ENCODE measurements around the gene TMEM169.

Gene TMEM169, protein sequence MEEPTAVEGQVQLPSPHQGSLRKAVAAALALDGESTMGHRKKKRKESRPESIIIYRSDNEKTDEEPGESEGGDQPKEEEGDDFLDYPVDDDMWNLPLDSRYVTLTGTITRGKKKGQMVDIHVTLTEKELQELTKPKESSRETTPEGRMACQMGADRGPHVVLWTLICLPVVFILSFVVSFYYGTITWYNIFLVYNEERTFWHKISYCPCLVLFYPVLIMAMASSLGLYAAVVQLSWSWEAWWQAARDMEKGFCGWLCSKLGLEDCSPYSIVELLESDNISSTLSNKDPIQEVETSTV

DNA sequence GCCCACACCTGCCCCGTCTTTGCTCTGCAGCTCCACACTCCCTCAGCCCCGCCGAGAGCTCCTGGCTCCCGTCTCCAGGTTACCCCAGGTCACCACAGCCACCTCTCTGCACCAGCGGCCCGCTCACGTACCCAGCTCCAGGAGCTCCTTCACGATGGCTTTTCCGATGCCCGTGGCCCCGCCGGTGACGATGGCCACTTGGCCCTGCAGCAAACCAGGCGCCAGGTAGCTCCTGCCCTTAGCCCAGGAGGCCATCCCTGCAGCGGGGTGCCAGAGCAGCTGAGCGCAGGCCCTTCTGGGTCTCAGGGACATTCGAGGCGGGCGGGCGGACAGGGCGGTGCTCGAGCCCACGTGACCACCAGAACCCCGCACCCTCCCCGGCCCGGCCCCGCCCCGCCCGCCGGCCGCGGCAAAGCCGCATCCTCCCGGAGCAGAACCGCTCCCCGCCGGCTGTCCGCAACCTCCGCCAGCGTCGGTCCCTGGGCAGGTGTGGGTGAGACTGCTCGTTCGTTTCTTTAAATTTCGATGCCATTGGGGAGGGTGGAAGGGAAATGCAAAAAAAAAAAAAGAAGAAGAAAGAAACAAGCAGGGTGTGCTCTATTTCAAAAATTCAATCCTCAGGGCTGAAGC is at the start of gene TMEM169, which contains the start of gene PECR:
Gene TMEM169 (plus strand): TSS at position 433 of the 630 bp plus-strand sequence. CDS start 14,045 bp downstream, outside the sequence.
Gene PECR (minus strand): TSS at position 323 of the 630 bp plus-strand sequence. CDS start 68 bp downstream, at position 255.
- no peak for DNase-seq

DNA sequence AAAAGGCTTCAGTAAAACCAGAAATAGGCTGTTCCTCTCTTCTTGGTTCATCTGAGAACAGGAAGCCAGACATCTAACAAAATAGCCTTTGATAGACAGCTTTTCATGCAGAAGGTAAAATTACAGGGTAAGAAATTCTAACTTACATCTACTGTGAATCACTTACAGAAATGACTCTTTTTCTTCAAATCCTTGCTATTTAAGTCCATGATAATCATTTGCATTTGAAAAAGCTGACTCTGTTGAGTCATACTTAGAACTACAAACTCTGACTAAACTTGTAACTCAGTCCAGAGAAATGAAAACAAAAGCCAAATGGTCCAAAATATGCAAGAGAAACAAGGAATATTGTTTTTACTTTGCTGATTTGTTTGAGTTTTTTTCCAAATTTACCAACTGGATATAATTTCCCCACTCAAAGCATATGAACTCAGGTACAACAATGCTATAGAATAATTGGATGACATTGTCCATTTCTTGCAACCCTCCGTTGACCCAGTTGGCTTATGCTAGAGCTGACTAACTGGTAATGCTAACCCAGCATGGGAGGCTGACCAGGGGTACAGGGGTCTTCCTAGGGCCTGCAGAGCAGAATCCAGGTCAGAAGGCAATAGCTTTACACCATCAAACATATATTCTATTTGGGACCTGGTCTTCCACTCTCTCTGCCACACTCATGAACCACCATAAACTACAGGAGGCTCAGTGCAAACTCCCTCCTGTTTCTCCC is 49.6 kb upstream of the TMEM169 start:
- no peak for DNase-seq

DNA sequence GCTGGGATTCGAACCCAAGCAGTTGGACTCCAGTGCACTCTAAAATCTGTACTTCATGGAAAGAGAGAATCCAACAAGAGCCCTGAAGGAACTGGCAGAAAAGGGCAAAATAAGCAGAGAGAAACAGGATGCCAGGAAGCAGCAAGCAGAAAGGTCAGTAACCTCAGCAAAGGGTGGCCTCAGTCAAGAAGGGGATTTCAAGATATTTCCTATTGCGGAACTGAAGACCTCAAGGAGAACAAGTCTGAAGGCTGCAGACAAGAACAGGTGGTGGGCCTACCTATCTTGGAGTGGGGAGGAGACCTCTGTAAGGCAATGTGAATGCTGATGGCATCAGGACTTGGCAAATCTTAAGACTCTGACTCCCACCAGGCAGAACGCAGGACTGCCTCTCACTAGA is 48.3 kb upstream of the TMEM169 start:
- DNase-seq = no peak

DNA sequence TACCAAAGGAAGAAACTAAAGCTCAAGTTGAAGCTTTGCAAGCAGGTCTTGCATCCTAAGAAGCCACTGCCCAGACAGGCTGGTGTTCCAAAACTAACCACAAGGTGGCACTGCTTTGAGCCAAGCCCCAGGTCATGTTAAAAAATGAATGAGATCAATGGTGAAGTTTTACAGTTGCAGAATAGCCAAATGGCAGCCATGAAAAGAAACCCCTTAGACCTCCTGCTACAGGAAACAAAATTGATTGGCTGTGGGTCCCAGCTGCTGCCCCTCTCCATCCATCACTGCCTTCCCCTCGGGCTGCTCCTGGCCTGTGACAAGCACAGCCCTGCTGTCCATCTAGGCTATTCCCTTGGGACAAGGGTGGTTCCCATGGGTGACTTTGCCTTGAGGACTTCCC is 47.7 kb upstream of the TMEM169 start:
- DNase-seq = no peak

DNA sequence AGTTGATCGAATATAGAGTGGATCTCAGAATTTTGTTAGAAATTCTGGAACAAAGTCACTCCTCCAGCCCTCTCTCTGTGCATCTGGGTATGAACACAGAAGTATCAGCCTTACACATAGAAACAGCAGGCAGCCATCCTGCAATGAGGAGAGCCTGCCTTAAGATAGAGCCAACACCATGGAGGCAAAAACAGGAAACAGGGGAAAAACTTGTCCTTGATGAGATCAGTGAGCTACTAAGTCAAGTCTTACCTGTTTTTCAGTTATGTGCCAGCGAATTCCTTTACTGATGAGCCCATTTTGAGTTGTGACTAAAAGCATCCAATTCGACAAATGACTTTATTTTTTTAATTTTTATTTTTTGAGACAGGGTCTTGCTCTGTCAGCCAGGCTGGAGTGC is 41.8 kb upstream of the TMEM169 start:
- no peak for DNase-seq

DNA sequence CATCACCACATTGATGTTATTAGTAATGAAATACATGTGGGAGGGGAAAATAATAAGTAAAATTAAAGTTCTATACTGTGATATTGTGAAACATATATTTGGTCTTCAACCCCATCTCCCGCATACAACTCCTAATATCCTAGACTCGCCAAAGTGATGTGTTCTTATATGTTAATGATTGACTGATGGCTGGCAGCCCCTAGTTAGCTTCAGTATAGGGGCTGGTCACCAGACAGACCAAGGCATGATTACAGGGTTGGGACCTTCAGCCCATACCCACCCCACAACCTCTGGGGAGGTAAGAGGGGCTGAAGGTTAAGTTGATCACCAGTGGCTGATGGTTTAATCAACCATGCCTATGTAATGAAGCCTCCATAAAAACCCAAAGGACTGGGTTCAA is 40.3 kb upstream of the TMEM169 start:
- DNase-seq = no peak

DNA sequence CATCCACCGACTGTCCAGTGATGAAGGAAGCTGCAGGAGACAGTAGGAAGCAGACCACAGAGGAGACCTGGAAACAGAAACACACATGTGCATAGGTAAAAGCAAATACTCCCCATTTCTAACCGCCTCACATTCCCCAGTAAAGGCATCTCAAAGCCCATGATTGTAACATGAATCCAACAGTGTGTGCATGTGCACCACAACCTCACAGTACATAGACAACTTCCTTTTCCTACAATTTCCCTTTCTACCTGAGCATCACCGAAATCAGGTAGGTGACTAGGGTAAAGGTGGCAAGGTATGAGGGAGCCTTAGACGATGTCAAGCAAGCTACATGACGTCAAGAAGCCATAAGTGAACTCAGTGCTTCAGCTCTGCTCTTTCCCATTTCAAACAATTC is 37.8 kb upstream of the TMEM169 start:
- no peak for DNase-seq

DNA sequence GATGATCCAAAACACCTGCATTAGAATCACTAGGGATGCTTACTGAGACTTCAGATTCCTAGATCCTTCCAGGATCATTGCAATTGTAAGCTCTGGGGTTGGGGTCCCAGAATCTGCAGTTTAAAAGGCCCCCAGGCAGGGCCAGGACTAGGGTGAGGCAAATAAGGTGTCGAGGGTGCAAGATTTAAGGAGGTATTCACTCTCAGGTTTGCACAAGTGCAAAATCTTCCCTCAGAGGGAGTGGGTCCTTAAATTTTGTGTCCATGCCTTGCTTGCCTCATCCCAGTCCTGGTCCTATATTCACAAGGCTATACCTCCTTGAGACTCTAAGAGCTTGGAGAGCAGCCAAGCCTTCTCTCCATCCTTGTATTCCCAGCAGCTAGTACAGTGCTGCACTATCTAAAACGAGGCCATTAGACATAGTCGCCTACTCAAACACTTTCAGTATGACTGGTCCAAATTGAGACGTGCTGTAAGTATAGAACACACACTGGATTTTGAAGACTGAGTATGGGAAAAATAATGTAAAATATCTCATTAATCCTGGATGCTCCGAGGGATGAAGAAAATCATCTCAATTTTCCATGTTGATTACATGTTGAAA is 36.7 kb upstream of the TMEM169 start:
- DNase-seq = no peak

DNA sequence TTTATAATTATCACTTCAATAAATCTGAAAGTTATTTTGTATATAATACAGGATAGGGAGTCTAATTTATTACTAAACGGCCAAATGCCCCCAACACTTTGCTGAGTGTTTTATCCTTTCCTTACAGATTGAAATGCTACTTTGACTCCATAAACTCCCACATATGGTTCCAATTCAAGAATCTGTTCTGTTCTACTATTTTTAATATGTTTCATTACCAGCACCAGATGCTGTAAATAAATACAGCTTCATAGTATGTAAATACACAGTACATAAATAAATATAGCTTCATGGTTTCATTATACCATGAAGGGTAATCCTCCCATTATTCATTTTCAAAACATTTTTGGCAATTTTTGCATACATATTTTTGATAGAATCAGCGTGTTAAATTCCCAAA is 34.3 kb upstream of the TMEM169 start:
- DNase-seq = no peak

DNA sequence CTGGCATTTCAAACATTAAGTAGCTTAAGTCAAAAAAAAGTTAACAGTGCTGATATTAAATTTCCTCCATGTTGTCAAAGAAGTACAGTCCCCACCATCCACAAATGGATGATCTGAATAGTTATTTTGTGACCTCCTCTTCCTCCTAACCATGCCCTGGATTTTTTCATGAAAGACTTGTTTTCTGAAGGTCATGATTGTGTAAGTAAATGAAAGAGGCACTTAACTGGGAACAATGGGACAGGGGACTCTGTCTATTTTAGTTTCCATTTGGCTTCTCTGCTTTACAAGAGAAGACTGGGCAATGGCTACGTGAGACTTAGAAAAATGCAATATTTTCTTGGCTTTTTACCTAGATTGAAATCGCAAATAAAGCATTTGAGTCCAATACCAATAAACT is 32.3 kb upstream of the TMEM169 start:
- DNase-seq = no peak

DNA sequence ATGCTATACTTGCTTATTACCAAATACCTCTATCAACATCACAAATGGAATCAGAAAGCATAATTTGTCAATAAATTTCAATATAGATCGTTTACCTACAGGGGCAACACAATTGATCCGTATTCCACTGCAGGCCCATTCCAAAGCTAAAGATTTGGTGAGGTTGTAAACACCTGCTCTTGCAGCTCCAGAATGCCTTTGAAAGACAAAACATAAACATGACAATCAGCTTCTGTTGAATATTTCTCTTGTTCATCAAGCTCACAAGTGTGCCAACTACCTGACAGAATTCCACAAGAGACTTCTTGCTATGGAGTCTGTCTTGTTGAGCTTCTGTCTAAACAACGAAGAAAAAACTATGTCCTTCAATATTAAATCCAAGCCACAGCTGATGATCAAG is 30.4 kb upstream of the TMEM169 start:
- no peak for DNase-seq

DNA sequence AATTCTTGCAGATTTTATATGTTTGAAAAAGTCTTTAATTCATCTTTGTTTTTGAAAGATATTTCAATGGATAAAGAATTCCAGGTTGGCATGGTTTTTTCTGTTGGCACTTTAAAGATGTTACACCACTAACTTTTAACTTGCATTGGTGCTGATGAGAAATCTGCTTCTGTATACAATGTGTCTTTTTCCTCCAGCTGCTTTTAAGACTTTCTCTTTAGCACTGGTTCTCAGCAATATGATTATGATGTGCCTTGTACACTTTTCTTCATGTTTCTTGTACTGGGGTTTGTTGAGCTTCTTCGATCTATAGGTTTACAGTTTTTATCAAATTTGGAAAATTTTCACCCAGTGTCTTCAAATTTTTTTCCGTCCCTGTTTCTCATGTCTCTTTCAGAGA is 29.3 kb upstream of the TMEM169 start:
- DNase-seq = no peak

DNA sequence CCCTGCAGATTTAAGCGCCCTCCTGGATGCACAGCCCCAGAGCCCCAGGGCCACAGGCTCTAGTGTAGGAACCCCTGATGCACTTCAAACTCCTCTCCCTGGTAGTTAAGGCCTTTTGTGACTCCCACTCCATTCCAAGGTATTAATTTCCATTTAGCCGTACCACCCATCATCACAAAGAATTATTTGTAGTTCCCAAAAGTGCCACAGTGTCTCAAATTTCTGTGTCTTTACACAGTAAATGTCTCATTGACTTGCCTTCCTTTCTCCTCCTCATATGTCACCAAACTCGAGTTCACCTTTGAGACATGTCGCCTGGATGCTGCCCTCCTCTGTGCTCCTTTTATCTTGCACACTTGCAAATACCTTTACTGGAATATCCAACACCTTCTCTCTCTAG is 26.0 kb upstream of the TMEM169 start:
- no peak for DNase-seq

DNA sequence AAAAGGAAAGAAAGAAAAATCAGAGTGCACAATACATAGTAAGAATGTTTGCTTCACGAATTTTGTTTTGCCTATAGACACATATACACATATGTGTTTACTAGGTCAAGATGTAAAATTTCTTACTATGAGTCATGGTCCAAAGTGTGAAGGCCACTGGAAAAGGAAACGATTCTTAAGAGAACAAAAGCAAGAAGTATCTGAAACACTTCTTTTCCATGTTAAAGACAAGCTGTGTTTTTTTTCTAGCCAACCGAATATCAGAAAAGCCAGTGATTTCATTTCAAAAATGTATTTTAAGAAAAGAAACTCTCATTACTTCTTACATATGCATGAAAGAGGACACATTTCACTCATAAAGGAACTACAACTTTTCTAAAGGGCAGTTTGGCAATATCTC is 25.0 kb upstream of the TMEM169 start:
- no peak for DNase-seq

DNA sequence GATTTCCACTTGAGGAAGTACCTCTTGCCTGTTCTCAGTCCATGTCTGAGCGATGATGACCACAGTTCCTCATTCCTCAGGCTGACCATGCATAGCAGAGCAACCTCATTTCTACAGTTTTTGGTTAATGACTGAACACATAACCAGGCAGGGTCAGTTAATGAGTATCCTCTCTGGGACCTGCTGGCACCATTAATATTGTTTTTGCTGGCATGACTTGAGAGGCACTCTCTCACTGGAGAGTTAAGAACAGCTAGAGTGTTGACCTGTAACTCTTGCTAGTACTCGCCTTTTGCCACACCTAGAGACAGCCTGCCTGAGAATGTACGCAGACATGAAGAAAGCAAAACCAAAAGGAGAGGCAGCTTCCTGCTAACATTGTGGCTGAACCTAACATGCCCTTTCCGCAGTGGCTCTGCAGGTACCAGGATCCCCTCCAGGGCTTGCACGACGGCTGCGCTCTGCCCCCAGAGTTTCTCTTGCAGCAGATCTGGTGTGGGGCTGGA is 24.0 kb upstream of the TMEM169 start:
- peak; percentile 7 for DNase-seq

DNA sequence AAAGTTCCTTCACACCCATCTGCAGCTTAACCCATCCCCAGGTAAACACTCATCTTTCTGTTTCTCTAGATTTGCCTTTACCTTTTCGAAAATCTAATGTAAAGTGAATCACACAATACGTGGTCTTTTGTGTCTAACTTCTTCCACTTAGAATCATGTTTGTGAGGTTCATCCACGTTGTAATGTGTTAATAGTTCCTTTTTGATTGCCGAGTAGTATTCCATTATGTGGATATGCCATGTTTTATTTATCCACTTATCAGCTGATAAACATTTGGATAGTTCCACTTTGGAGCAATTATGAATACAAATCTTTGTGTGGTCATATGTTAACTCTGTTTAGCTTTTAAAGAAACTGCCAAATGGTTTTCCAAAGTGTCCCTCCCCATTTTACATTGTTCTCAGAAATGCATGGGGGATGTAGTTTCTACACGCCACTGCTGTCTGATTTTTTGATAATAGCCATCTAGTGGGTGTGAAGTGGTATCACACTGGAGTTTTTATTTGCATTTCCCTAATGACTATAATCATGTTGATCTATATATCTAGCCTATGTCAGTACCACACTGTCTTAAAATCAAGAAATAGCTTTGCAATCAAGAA is 22.4 kb upstream of the TMEM169 start:
- DNase-seq = no peak

DNA sequence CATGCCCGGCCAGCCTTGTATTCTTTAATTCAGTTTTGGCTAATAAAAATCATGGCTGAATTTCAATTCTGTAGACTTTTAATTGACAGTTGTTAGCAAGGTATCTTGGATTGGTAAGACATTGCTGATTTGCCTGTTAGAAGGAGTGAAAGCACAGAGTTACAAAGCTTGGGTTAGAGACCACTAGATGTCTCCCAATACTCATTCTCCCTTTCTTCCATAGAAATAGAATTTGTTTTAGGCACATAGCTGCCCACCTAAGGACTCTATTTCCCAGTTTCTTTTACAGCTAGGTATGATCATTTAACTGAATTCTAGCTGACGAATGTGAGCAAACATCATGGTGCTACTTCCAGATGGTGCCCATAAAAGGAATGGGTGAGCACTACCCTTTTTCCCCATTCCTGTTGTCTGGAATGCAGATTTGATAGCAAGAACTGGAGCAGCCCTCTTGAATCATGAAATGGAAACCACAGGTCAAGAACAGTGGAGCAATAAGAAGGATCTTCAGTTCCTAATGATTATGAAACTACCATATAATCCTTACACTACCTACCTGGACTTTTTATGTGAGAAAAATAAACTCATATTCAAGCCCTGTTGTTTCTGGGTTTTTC is 17.6 kb upstream of the TMEM169 start:
- DNase-seq = peak; percentile 5

DNA sequence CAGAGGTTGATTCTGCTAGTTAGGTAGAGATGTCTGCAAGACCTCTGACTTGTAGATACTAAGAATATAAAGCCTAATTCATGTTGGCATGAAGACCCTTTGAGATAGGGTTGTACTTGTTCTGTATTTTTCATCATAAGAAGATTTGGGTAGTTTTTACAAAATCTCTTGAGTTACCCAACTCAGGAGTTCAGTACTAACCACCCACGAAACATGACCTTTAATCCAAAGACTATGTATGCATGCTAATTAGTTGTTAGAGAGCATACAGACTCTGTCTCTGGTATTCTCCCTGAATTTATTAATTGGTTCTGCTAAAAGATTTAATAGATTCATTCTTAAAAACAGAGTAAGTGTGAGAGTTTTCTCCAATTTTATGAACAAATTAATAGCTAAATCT is 17.1 kb upstream of the TMEM169 start:
- DNase-seq = no peak

DNA sequence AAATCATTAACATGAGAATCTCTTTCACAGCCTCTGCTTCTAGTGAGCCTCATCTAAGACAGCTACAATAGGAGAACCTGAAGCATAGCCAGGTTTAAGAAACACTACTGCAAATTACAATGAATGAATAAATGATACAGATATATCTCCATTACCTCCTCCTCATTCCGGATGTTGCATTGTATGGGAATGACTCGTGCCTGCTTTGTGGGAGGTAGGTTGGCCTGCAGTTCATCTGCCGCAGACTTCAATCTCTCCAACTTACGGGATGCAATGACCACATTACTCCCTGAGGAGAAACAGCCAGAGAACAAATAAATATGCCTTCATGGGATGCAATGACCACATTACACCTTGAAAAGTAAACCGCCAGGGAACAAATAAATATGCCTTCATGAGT is 15.5 kb upstream of the TMEM169 start:
- peak; percentile 56 for DNase-seq

DNA sequence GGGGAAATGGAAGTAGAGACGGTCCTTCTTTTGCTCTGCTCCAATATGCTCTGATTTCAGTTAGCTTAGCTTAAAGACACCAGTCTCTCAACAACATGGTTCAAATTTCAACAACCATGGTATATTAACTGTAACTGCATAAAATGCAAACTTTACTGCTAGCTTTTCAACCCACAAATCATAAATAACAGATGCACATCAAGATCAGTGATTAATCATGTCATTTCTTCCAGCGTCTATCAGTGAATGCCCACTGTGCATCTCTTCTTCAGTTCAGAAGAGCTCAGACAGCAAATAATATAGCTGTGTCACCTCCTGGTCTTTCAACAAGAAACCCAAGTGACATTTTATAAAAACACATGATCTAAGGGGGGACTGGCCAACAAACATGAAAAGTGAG is 12.7 kb upstream of the TMEM169 start:
- no peak for DNase-seq

DNA sequence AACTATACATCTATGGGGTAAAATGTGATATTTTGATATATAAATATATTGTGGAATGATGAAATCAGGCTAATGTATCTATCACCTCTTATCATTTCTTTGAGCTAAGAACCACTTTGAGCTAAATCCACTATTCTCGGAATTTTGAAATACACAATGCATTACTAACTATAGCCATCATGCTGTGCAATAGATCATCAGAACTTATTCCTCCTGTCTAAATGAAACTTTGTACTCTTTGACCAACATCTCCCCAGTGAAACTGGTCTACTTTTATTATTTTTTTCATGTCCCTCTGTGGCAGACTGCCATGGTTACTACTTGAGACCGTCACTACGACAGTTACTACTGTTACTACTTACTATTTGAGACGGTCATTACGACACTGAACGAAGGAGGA is 11.5 kb upstream of the TMEM169 start:
- no peak for DNase-seq

DNA sequence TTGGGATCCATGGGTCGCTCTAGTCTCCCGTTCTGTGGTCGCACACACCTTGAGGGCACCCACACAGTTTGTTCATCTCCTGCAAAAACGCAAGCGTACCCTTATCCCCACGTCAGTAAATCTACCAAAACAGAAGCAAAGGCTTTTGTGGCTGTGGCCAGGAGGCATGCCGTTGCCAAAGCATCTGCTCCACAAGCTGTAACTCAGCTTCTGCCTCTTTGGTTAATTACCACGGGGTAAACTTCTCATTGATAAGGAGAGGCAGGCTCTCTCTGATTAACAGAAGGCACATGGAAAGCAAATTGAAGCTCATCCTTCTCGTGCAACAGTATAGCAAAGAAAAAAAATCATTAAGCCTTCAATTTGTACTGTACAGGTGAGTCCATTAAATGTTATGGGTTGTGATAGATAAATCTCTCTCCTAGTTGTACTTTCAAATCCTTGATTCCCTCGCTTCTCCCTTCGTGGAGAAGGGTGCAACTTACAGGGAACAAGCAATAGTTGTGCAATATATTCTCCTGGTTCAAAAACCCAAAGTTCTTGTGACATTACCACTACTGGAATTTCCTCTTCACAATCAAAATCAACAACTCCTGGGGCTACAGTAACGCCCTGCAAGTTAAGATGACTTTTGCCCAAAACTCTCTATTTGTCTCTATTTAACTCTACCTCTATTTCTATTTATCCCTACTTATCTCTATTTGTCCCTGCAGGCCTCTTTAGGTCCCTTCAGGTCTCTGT is 10.4 kb upstream of the TMEM169 start:
- DNase-seq = no peak
